ENCODE data around the gene CDC27. TPM values are rescaled to one million over a fixed set of nuclear protein-coding genes. Genes with fewer than 3 reads are reported as not detected.
A peak's percentile ranks its signal among the peaks of the same experiment; 100 is the strongest.
"Not testable (repeated sequence)": the region's sequence is repeated elsewhere in the genome, so short reads cannot be mapped to it uniquely, and the experiment has no call there.

Gene CDC27
- polyA plus RNA-seq, 3 donors = 19.7 to 52.0 (median 33.0) TPM

GRCh38 chr17:47117386-47117785 is 71.7 kb downstream of the CDC27 start:
- no peaks in the 10 kb centered on the region for H3K27me3 ChIP-seq (ENCODE audit: control insufficient read depth in 2 of 2, insufficient read depth in 2 of 2, low read length in 2 of 2)
- no peaks in the 10 kb centered on the region for H3K79me2 ChIP-seq (ENCODE audit: insufficient read depth, low read length)
- Mint-ChIP-seq H3K4me3 (no peak overlapping the region), H3K4me1 (no peaks in the 10 kb centered on the region), H3K9me3 (no peaks in the 10 kb centered on the region), H3K36me3 (peaks cover 38 to 43% of the 10 kb centered on the region in 2 donors), H3K27ac (no peak overlapping the region), H3K27me3 (ENCODE audit: low read depth in 3 of 3) (peaks cover 0 to 4% (median 2%) of the 10 kb centered on the region in 3 donors)
- no peak overlapping the region for H3K4me2 ChIP-seq (replicated peaks; ENCODE audit: extremely low read depth, low read length, poor library complexity, severe bottlenecking)
- no peak overlapping the region for H2AFZ ChIP-seq (ENCODE audit: insufficient read depth, low read depth, low read length, poor library complexity, severe bottlenecking)
- no peaks in the 10 kb centered on the region for H3K4me1 ChIP-seq (ENCODE audit: control insufficient read depth in 1 of 2, insufficient read depth in 2 of 2, low read length in 2 of 2)
- no peak overlapping the region for H3K9ac ChIP-seq (ENCODE audit: insufficient read depth, low read length, poor library complexity, severe bottlenecking)
- H3K9me3 ChIP-seq (replicated peaks in 1 of 2; ENCODE audit: control insufficient read depth in 1 of 2, insufficient read depth in 1 of 2, low read length in 2 of 2) = no peaks in the 10 kb centered on the region
- no CpG with 5 or more reads among the region's 3 CpGs for WGBS (ENCODE audit: insufficient coverage)
- H4K20me1 ChIP-seq (ENCODE audit: insufficient read depth, low read length) = no peaks in the 10 kb centered on the region
- no peak overlapping the region for H3K27ac ChIP-seq (ENCODE audit: low read depth in 1 of 2, low read length in 2 of 2)
- no peak overlapping the region for H3K4me3 ChIP-seq (replicated peaks in 1 of 3; ENCODE audit: low read depth in 2 of 3, low read length in 3 of 3)
- intact Hi-C loops (cut with micrococcal nuclease) = no loop called here
- TF ChIP-seq CTCF (IDR thresholded peaks at IDR 0.05) = no peak
- DNase-seq = no peak
- peaks cover 46 to 56% of the 10 kb centered on the region in 2 donors for H3K36me3 ChIP-seq (replicated peaks in 1 of 2; ENCODE audit: control insufficient read depth in 1 of 2, insufficient read depth in 2 of 2, low read length in 2 of 2)

DNA sequence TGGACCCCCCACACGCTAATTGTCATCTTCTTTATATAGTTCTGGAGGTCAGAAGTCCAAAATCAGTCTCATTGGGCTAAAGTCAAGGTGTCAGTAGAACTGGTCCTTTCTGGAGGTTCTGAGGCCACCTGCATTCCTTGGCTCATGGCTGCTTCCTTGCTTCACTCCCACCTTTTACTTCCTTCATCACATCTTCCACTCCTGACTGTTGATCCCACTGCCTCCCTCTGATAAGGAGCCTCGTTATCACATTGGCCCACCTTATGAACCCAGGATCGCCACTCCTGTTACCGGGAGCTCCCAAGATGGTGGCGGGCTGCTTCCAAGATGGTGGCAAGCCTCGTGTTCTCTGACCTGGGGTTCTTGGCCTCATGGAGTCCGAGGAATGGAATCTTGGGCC is 83.0 kb downstream of the CDC27 start:
- H3K27ac ChIP-seq (ENCODE audit: low read depth in 1 of 2, low read length in 2 of 2) = no peak overlapping the region
- no peaks in the 10 kb centered on the region for H3K9me3 ChIP-seq (replicated peaks in 1 of 2; ENCODE audit: control insufficient read depth in 1 of 2, insufficient read depth in 1 of 2, low read length in 2 of 2)
- no peaks in the 10 kb centered on the region for H3K79me2 ChIP-seq (ENCODE audit: insufficient read depth, low read length)
- Mint-ChIP-seq H3K4me3 (no peak overlapping the region), H3K9me3 (no peaks in the 10 kb centered on the region), H3K27ac (peak overlapping the region in 1 of 7 donors; percentile 28), H3K36me3 (no peaks in the 10 kb centered on the region), H3K4me1 (no peaks in the 10 kb centered on the region), H3K27me3 (ENCODE audit: low read depth in 3 of 3) (peaks cover 2 to 8% (median 4%) of the 10 kb centered on the region in 3 donors)
- H3K27me3 ChIP-seq (ENCODE audit: control insufficient read depth in 2 of 2, insufficient read depth in 2 of 2, low read length in 2 of 2) = no peaks in the 10 kb centered on the region
- DNase-seq = no peak
- no peak for TF ChIP-seq CTCF (IDR thresholded peaks at IDR 0.05)
- intact Hi-C loops (cut with micrococcal nuclease) = no loop called here
- no peaks in the 10 kb centered on the region for H3K36me3 ChIP-seq (replicated peaks in 1 of 2; ENCODE audit: control insufficient read depth in 1 of 2, insufficient read depth in 2 of 2, low read length in 2 of 2)
- H3K4me2 ChIP-seq (replicated peaks; ENCODE audit: extremely low read depth, low read length, poor library complexity, severe bottlenecking) = no peak overlapping the region
- H3K9ac ChIP-seq (ENCODE audit: insufficient read depth, low read length, poor library complexity, severe bottlenecking) = no peak overlapping the region
- H4K20me1 ChIP-seq (ENCODE audit: insufficient read depth, low read length) = no peaks in the 10 kb centered on the region
- WGBS (ENCODE audit: insufficient coverage) = 98% methylated on average over 7 of the region's 7 CpGs
- no peak overlapping the region for H3K4me3 ChIP-seq (replicated peaks in 1 of 3; ENCODE audit: low read depth in 2 of 3, low read length in 3 of 3)
- H3K4me1 ChIP-seq (ENCODE audit: control insufficient read depth in 1 of 2, insufficient read depth in 2 of 2, low read length in 2 of 2) = no peaks in the 10 kb centered on the region
- H2AFZ ChIP-seq (ENCODE audit: insufficient read depth, low read depth, low read length, poor library complexity, severe bottlenecking) = no peak overlapping the region

DNA sequence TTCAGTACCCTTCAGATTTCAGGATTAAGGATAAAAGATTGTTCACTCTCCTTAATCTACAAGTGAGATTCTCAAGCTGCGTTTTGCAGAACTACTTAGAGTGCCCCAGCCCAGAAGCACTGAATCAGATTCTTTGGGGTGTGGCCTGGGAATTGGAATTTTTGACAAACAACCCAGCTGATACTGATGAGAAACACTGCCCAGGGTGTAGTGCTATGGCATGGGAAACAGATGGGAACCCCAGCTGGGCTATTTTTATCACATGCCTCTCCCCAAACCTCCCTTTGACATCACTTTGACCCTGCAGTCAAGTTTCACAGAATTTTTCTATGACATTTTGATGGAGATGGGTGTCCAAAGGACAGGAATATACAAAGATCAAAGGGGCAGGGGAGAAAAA is 83.8 kb downstream of the CDC27 start:
- H3K9ac ChIP-seq (ENCODE audit: insufficient read depth, low read length, poor library complexity, severe bottlenecking); H3K27me3 Mint-ChIP-seq (ENCODE audit: low read depth in 3 of 3); H3K9me3 Mint-ChIP-seq; H3K4me1 Mint-ChIP-seq; H3K27ac Mint-ChIP-seq; H3K36me3 ChIP-seq (replicated peaks in 1 of 2; ENCODE audit: control insufficient read depth in 1 of 2, insufficient read depth in 2 of 2, low read length in 2 of 2); H3K36me3 Mint-ChIP-seq; H3K79me2 ChIP-seq (ENCODE audit: insufficient read depth, low read length); H3K27me3 ChIP-seq (ENCODE audit: control insufficient read depth in 2 of 2, insufficient read depth in 2 of 2, low read length in 2 of 2); H3K27ac ChIP-seq (ENCODE audit: low read depth in 1 of 2, low read length in 2 of 2); H3K9me3 ChIP-seq (replicated peaks in 1 of 2; ENCODE audit: control insufficient read depth in 1 of 2, insufficient read depth in 1 of 2, low read length in 2 of 2); H4K20me1 ChIP-seq (ENCODE audit: insufficient read depth, low read length); H3K4me1 ChIP-seq (ENCODE audit: control insufficient read depth in 1 of 2, insufficient read depth in 2 of 2, low read length in 2 of 2); H2AFZ ChIP-seq (ENCODE audit: insufficient read depth, low read depth, low read length, poor library complexity, severe bottlenecking); H3K4me3 ChIP-seq (replicated peaks in 1 of 3; ENCODE audit: low read depth in 2 of 3, low read length in 3 of 3); H3K4me2 ChIP-seq (replicated peaks; ENCODE audit: extremely low read depth, low read length, poor library complexity, severe bottlenecking); intact Hi-C loops (cut with micrococcal nuclease); DNase-seq; H3K4me3 Mint-ChIP-seq: not testable (repeated sequence)
- no CpG with 5 or more reads among the region's 1 CpG for WGBS (ENCODE audit: insufficient coverage)
